IMR-90 (cell line): ENCODE measurements around the gene VPREB3. TPM values are rescaled to one million over a fixed set of nuclear protein-coding genes. Genes with fewer than 3 reads are reported as not detected.

Source experiments
- ATAC-seq: fragments of 200-7000 bp; cut with Tn5 transposase; 2 replicates; pipeline ENCODE4 v1.9.1; 2020; ENCODE audit warnings: low read depth, mild to moderate bottlenecking, moderate library complexity
- BruUV-seq: library from RNA; stranded (reverse); fragments of 400-500 nt; replicated peaks from 2 replicates; lab custom pipeline; 2021; lab: Mats Ljungman, UMichigan
- CTCF ChIA-PET: fragments of 300-600 bp; formaldehyde crosslinking; extraction: SDS; loops from one replicate; lab custom pipeline; 2021; ENCODE audit warnings: antibody characterized with exemption; lab: Yijun Ruan, JAX
- POLR2A ChIA-PET: fragments of 300-600 bp; sonication (Branson Sonifier 250); formaldehyde crosslinking; loops from one replicate; lab custom pipeline; 2022; ENCODE audit warnings: antibody characterized with exemption; ENCODE audit not compliant: unreplicated experiment; lab: Charles Lee
- DNase-seq: peaks from one replicate; pipeline ENCODE4 v3.0.0; 2013
- H2AFZ ChIP-seq: replicated peaks from 2 replicates; pipeline ENCODE3; 2013; ENCODE audit warnings: low read length, mild to moderate bottlenecking; ENCODE audit not compliant: poor library complexity
- H2AK5ac ChIP-seq: 2 replicates; pipeline ENCODE4 v1.6.1; 2013; ENCODE audit warnings: low read depth, low read length, inconsistent platforms
- H2AK9ac ChIP-seq: replicated peaks from 2 replicates; pipeline ENCODE3; 2013; ENCODE audit warnings: mild to moderate bottlenecking, low read depth, low read length, moderate library complexity; ENCODE audit not compliant: poor library complexity
- H2BK120ac ChIP-seq: 2 replicates; pipeline ENCODE4 v1.6.1; 2013; ENCODE audit warnings: low read depth, low read length, inconsistent platforms
- H2BK15ac ChIP-seq: 3 replicates; pipeline ENCODE4 v1.6.1; 2013; ENCODE audit warnings: low read depth, low read length, inconsistent platforms
- H2BK20ac ChIP-seq: 2 replicates; pipeline ENCODE4 v1.6.1; 2013; ENCODE audit warnings: low read depth, mild to moderate bottlenecking, inconsistent platforms, low read length, moderate library complexity
- H2BK5ac ChIP-seq: 2 replicates; pipeline ENCODE4 v1.6.1; 2013; ENCODE audit warnings: mild to moderate bottlenecking, low read depth, low read length, inconsistent platforms; ENCODE audit not compliant: poor library complexity, severe bottlenecking
- H3K14ac ChIP-seq: replicated peaks from 2 replicates; pipeline ENCODE4 v1.6.1; 2013; ENCODE audit warnings: low read depth, low read length, inconsistent platforms
- H3K18ac ChIP-seq: 2 replicates; pipeline ENCODE4 v1.6.1; 2013; ENCODE audit warnings: low read depth, low read length, control low read depth
- H3K23ac ChIP-seq: 2 replicates; pipeline ENCODE4 v1.6.1; 2013; ENCODE audit warnings: low read depth, low read length, inconsistent platforms
- H3K27ac ChIP-seq: 2 replicates; pipeline ENCODE4 v1.5.1; 2013; ENCODE audit warnings: mild to moderate bottlenecking, control low read depth, low read length; ENCODE audit not compliant: insufficient read depth
- H3K27me3 ChIP-seq: 2 replicates; pipeline ENCODE4 v1.6.1; 2013; ENCODE audit warnings: low read length; ENCODE audit not compliant: control insufficient read depth, insufficient read depth
- H3K36me3 ChIP-seq: 2 replicates; pipeline ENCODE4 v1.6.1; 2013; ENCODE audit warnings: low read length, mixed read lengths; ENCODE audit not compliant: control insufficient read depth, insufficient read depth
- H3K4ac ChIP-seq: 2 replicates; pipeline ENCODE4 v1.6.1; 2013; ENCODE audit warnings: low read depth, low read length, inconsistent platforms
- H3K4me1 ChIP-seq: 2 replicates; pipeline ENCODE4 v1.6.1; 2013; ENCODE audit warnings: low read length, mixed read lengths; ENCODE audit not compliant: control insufficient read depth, insufficient read depth
- H3K4me2 ChIP-seq: 2 replicates; pipeline ENCODE4 v1.6.1; 2013; ENCODE audit warnings: low read depth, mild to moderate bottlenecking, control low read depth, low read length, moderate library complexity
- H3K4me3 ChIP-seq: 2 replicates; pipeline ENCODE4 v1.5.1; 2013; ENCODE audit warnings: low read depth, mild to moderate bottlenecking, control low read depth, low read length, moderate library complexity; ENCODE audit not compliant: insufficient read depth
- H3K56ac ChIP-seq: 2 replicates; pipeline ENCODE4 v1.6.1; 2013; ENCODE audit warnings: low read length, inconsistent platforms; ENCODE audit not compliant: insufficient read depth; ENCODE audit errors: extremely low read depth
- H3K79me1 ChIP-seq, 2 experiments: 2 replicates each; pipeline ENCODE4 v1.6.1; 2013; ENCODE audit warnings: low read length in 2 of 2, inconsistent platforms in 1 of 2, low read depth in 1 of 2
- H3K9ac ChIP-seq: 2 replicates; pipeline ENCODE4 v1.6.1; 2013; ENCODE audit warnings: low read depth, low read length, control low read depth
- H3K9me1 ChIP-seq: 2 replicates; pipeline ENCODE4 v1.6.1; 2013; ENCODE audit warnings: low read length, inconsistent platforms; ENCODE audit not compliant: insufficient read depth
- H3K9me3 ChIP-seq: 2 replicates; pipeline ENCODE4 v1.6.1; 2013; ENCODE audit warnings: low read length; ENCODE audit not compliant: control insufficient read depth, insufficient read depth
- H4K20me1 ChIP-seq: 2 replicates; pipeline ENCODE4 v1.6.1; 2013; ENCODE audit warnings: low read length, inconsistent platforms; ENCODE audit not compliant: insufficient read depth
- H4K5ac ChIP-seq: 2 replicates; pipeline ENCODE4 v1.6.1; 2013; ENCODE audit warnings: mild to moderate bottlenecking, low read depth, low read length, control low read depth
- H4K8ac ChIP-seq, 2 experiments: 2 replicates each; pipeline ENCODE4 v1.6.1; 2013; ENCODE audit warnings: low read depth in 2 of 2, low read length in 2 of 2, control low read depth in 1 of 2, inconsistent platforms in 1 of 2
- H4K91ac ChIP-seq: 2 replicates; pipeline ENCODE4 v1.6.1; 2013; ENCODE audit warnings: low read depth, low read length, inconsistent platforms; ENCODE audit not compliant: insufficient read depth
- CHD1 ChIP-seq: IDR thresholded peaks from 2 replicates; pipeline ENCODE4 v1.6.1; 2012; ENCODE audit warnings: low read depth, low read length, improper control_type of control experiment
- MAZ ChIP-seq: IDR thresholded peaks from 2 replicates; pipeline ENCODE4 v1.6.1; 2012; ENCODE audit warnings: low read depth, mild to moderate bottlenecking, low read length, improper control_type of control experiment, moderate library complexity, borderline replicate concordance
- MXI1 ChIP-seq: IDR thresholded peaks from 2 replicates; pipeline ENCODE4 v1.6.1; 2012; ENCODE audit warnings: low read depth, mild to moderate bottlenecking, low read length, moderate library complexity, borderline replicate concordance
- NFE2L2 ChIP-seq: fragments of 150-350 bp; IDR thresholded peaks from 2 replicates; pipeline ENCODE4 v1.6.1; 2016; ENCODE audit warnings: low read depth, mild to moderate bottlenecking, low read length
- RAD21 ChIP-seq: IDR thresholded peaks from 2 replicates; pipeline ENCODE4 v1.6.1; 2012; ENCODE audit warnings: low read length, improper control_type of control experiment
- RFX5 ChIP-seq: IDR thresholded peaks from 2 replicates; pipeline ENCODE4 v1.8.0; 2012; ENCODE audit warnings: low read depth, mild to moderate bottlenecking, low read length, moderate library complexity
- SMC3 ChIP-seq: fragments of 150-350 bp; IDR thresholded peaks from 2 replicates; pipeline ENCODE4 v1.6.1; 2016; ENCODE audit warnings: low read depth, mild to moderate bottlenecking, antibody characterized with exemption, low read length, moderate library complexity
- WGBS, 2 experiments: methylation state at CpG; one replicate each; pipeline versions ENCODE4 v1.1.5 to v1.1.7; 2013; ENCODE audit warnings: missing lambda C conversion rate in 2 of 2; ENCODE audit not compliant: insufficient read length in 1 of 2; ENCODE audit errors: extremely low coverage in 2 of 2; 5-methylcytosine and 5-hydroxymethylcytosine counted together
- dilution Hi-C: fragments of 300-500 bp; cut with HindIII; formaldehyde crosslinking; loops from one replicate; pipeline ENCODE4 v1.14.3; 2018; ENCODE audit warnings: low sequenced_read_pairs; ENCODE audit not compliant: unreplicated experiment
- in situ Hi-C: fragments of 300-500 bp; cut with MboI; formaldehyde crosslinking; loops from 3 replicates; pipeline ENCODE4 v1.14.3; 2019; ENCODE audit warnings: low sequenced_read_pairs, inconsistent platforms, mixed read lengths
- intact Hi-C: fragments of 100-400 bp; cut with micrococcal nuclease; formaldehyde crosslinking; loops from 2 replicates; pipeline ENCODE4 v1.10.0; 2022
- polyA plus RNA-seq, 3 experiments: library from polyadenylated mRNA; depleted of rRNA; stranded (reverse); fragments of >200 nt; gene quantifications; 2 replicates each; pipeline ENCODE4 v1.2.3, GENCODE V29; 2012; ENCODE audit warnings: low replicate concordance in 1 of 3
- total RNA-seq: library from RNA; depleted of rRNA; stranded (reverse); fragments of >200 nt; gene quantifications from 2 replicates; pipeline ENCODE4 v1.2.3, GENCODE V29; 2012
- TF ChIP-seq, protein P1 (sequence below): fragments of 150-350 bp; IDR thresholded peaks from 2 replicates; pipeline ENCODE4 v1.6.1; 2016; ENCODE audit warnings: low read depth, mild to moderate bottlenecking, low read length, moderate library complexity, borderline replicate concordance
- TF ChIP-seq, protein P2 (sequence below): conservative IDR thresholded peaks from 2 replicates; pipeline ENCODE4 v1.5.1; 2012; ENCODE audit warnings: mild to moderate bottlenecking, low read depth, low read length, improper control_type of control experiment
- TF ChIP-seq, protein P3 (sequence below): fragments of 150-350 bp; IDR thresholded peaks from 2 replicates; pipeline ENCODE4 v1.6.1; 2017; ENCODE audit warnings: mild to moderate bottlenecking, antibody characterized with exemption, low read length, low read depth

VPREB3 gene
- total and polyA plus RNA-seq, 2 of the 4 experiments (the other 2 are of a cell fraction): not detected

DNA sequence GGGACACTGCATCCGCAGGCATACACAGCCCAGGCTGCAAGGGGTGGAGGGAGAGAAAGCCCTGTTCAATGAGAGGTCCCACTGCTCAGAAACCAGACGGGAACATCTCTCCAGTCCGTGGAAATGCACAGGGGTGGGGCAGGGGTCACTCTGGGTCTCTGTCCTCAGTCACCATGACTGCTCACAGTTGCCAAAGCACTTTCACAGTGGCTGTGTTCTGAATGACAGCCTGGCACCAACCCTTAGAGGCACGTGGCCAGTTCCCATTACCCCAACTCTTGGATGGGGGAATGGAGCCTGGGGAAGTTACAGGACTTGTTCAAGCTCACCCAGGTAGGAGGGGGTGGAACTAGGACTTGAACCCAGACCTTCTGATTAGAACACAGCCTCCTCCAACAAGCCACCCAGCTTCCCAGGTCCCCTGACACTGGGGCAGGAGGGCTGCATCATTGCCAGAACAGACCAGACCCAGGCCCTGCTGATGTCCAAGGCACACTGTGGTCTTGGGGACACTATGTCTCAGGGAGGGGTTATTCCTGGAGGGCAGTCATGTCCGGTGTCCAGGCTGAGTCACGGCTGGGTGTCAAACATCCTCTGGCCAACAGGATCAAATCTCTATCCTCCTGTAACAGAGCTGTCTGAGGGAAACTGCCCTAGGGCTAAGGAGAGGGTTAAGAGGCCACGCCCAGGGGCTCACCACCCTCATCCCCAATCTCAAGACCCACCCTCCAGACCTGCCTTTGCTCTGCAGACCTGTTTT, 11.5 kb downstream of the VPREB3 start:
- Histone ChIP-seq H4K5ac (no peak overlapping the region), H3K9me1 (peaks cover 5% of the 10 kb centered on the region; the same call in 1 of the 2 replicates), H4K8ac (no peak overlapping the region), H2BK5ac (no peak overlapping the region), H3K4ac (no peak overlapping the region), H2AFZ (peak overlapping the region; percentile 21), H4K20me1 (no peaks in the 10 kb centered on the region), H3K4me2 (no peak overlapping the region), H3K4me3 (no peak overlapping the region), H3K14ac (no peak overlapping the region), H4K91ac (no peak overlapping the region), H3K23ac (no peak overlapping the region), H3K27ac (no peak overlapping the region), H2AK5ac (no peak overlapping the region), H3K36me3 (peaks cover 31% of the 10 kb centered on the region), H3K4me1 (no peaks in the 10 kb centered on the region), H3K9me3 (peaks cover 4% of the 10 kb centered on the region; the same call in 1 of the 2 replicates), H2BK120ac (no peak overlapping the region), H2BK20ac (no peak overlapping the region), H2AK9ac (no peak overlapping the region), H3K9ac (no peak overlapping the region), H3K18ac (no peak overlapping the region), H3K56ac (no peak overlapping the region), H3K79me1 (peaks cover 4 to 11% of the 10 kb centered on the region in 2 experiments; a peak in 2 of 4 replicates), H3K27me3 (no peaks in the 10 kb centered on the region), H2BK15ac (no peak overlapping the region)
- WGBS, 2 experiments: 100% methylated on average over 1 of the region's 7 CpGs; no CpG with 5 or more reads in 1 of the 2 experiments
- POLR2A ChIA-PET: no interaction called here
- intact Hi-C loops: no loop called here
- in situ Hi-C loops: no loop called here
- CTCF ChIA-PET: no interaction called here
- no peak for ATAC-seq
- TF ChIP-seq, protein P1, sequence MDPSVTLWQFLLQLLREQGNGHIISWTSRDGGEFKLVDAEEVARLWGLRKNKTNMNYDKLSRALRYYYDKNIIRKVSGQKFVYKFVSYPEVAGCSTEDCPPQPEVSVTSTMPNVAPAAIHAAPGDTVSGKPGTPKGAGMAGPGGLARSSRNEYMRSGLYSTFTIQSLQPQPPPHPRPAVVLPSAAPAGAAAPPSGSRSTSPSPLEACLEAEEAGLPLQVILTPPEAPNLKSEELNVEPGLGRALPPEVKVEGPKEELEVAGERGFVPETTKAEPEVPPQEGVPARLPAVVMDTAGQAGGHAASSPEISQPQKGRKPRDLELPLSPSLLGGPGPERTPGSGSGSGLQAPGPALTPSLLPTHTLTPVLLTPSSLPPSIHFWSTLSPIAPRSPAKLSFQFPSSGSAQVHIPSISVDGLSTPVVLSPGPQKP: no peak
- no peak for TF ChIP-seq CHD1
- TF ChIP-seq SMC3: no peak
- TF ChIP-seq, protein P2, sequence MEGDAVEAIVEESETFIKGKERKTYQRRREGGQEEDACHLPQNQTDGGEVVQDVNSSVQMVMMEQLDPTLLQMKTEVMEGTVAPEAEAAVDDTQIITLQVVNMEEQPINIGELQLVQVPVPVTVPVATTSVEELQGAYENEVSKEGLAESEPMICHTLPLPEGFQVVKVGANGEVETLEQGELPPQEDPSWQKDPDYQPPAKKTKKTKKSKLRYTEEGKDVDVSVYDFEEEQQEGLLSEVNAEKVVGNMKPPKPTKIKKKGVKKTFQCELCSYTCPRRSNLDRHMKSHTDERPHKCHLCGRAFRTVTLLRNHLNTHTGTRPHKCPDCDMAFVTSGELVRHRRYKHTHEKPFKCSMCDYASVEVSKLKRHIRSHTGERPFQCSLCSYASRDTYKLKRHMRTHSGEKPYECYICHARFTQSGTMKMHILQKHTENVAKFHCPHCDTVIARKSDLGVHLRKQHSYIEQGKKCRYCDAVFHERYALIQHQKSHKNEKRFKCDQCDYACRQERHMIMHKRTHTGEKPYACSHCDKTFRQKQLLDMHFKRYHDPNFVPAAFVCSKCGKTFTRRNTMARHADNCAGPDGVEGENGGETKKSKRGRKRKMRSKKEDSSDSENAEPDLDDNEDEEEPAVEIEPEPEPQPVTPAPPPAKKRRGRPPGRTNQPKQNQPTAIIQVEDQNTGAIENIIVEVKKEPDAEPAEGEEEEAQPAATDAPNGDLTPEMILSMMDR: no peak
- TF ChIP-seq RFX5: no peak
- TF ChIP-seq MXI1: no peak
- no peak for TF ChIP-seq NFE2L2
- TF ChIP-seq, protein P3, sequence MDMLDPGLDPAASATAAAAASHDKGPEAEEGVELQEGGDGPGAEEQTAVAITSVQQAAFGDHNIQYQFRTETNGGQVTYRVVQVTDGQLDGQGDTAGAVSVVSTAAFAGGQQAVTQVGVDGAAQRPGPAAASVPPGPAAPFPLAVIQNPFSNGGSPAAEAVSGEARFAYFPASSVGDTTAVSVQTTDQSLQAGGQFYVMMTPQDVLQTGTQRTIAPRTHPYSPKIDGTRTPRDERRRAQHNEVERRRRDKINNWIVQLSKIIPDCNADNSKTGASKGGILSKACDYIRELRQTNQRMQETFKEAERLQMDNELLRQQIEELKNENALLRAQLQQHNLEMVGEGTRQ: no peak
- no peak for TF ChIP-seq RAD21
- no peak for TF ChIP-seq MAZ
- DNase-seq: no peak
- dilution Hi-C loops: no loop called here
- no TSS peak for BruUV-seq
